HEK293T (cell line): ENCODE results near the gene CST3.

Experiments
- BHLHE40 ChIP-seq: fragments of 450-650 bp; IDR thresholded peaks from 2 replicates; pipeline ENCODE4 v1.6.1; 2016; ENCODE audit warnings: mild to moderate bottlenecking, moderate library complexity, borderline replicate concordance
- ELF4 ChIP-seq: fragments of 450-650 bp; IDR thresholded peaks from 2 replicates; pipeline ENCODE4 v1.6.1; 2017; ENCODE audit warnings: antibody characterized with exemption
- FOXA1 ChIP-seq: fragments of 450-650 bp; IDR thresholded peaks from 2 replicates; pipeline ENCODE4 v1.6.1; 2016; ENCODE audit warnings: mild to moderate bottlenecking
- FOXK2 ChIP-seq: fragments of 450-650 bp; IDR thresholded peaks from 2 replicates; pipeline ENCODE4 v1.6.1; 2016; ENCODE audit warnings: mild to moderate bottlenecking
- FOXM1 ChIP-seq: fragments of 450-650 bp; IDR thresholded peaks from 2 replicates; pipeline ENCODE4 v1.6.1; 2017; ENCODE audit warnings: mild to moderate bottlenecking, borderline replicate concordance
- HDGF ChIP-seq: fragments of 450-650 bp; IDR thresholded peaks from 2 replicates; pipeline ENCODE4 v1.6.1; 2017; ENCODE audit warnings: antibody characterized with exemption, borderline replicate concordance
- LEF1 ChIP-seq: fragments of 450-650 bp; IDR thresholded peaks from 2 replicates; pipeline ENCODE4 v1.6.1; 2017; ENCODE audit warnings: mild to moderate bottlenecking, borderline replicate concordance
- NFRKB ChIP-seq: fragments of 450-650 bp; IDR thresholded peaks from 2 replicates; pipeline ENCODE4 v1.6.1; 2016; ENCODE audit warnings: mild to moderate bottlenecking, moderate library complexity
- PKNOX1 ChIP-seq: fragments of 450-650 bp; IDR thresholded peaks from 2 replicates; pipeline ENCODE4 v1.6.1; 2016
- SP1 ChIP-seq: fragments of 450-650 bp; IDR thresholded peaks from 2 replicates; pipeline ENCODE4 v1.6.1; 2017
- SUZ12 ChIP-seq: fragments of 450-650 bp; IDR thresholded peaks from 2 replicates; pipeline ENCODE4 v1.6.1; 2016; ENCODE audit warnings: mild to moderate bottlenecking
- TARDBP ChIP-seq: fragments of 450-650 bp; IDR thresholded peaks from 2 replicates; pipeline ENCODE4 v1.6.1; 2016
- ZNF384 ChIP-seq: fragments of 450-650 bp; IDR thresholded peaks from 2 replicates; pipeline ENCODE4 v1.6.1; 2016

GRCh38 chr20:23605867-23606651 lies 31.7 kb downstream of the CST3 start, which contains the start of gene CST9:
- no peak for TF ChIP-seq ZNF384
- TF ChIP-seq FOXM1, result no peak
- no peak for TF ChIP-seq NFRKB
- no peak for TF ChIP-seq SP1
- TF ChIP-seq ELF4, result no peak
- no peak for TF ChIP-seq FOXA1
- TF ChIP-seq HDGF, result no peak
- no peak for TF ChIP-seq BHLHE40
- no peak for TF ChIP-seq SUZ12
- TF ChIP-seq TARDBP, result no peak
- TF ChIP-seq PKNOX1, result no peak
- TF ChIP-seq LEF1, result no peak
- no peak for TF ChIP-seq FOXK2
